Fibroblast of the aortic adventitia (primary cell): Measurements from ENCODE around the gene NUP50. TPM values are rescaled to one million over a fixed set of nuclear protein-coding genes. Genes with fewer than 3 reads are reported as not detected.

Experiments
- DNase-seq: peaks from one replicate; pipeline ENCODE4 v3.0.0-alpha.2; 2010; ENCODE audit warnings: low read depth
- H3K4me3 ChIP-seq: 2 replicates; pipeline ENCODE4 v1.5.1; 2011; ENCODE audit warnings: low read depth, mild to moderate bottlenecking, control low read depth, low read length, moderate library complexity
- total RNA-seq: library from RNA; depleted of rRNA; stranded (reverse); fragments of >200 nt; gene quantifications from 2 replicates; pipeline ENCODE4 v1.2.3, GENCODE V29; 2012; ENCODE audit warnings: low replicate concordance
- TF ChIP-seq, protein P1 (sequence below): IDR thresholded peaks from 2 replicates; pipeline ENCODE4 v1.5.1; 2011; ENCODE audit warnings: mild to moderate bottlenecking, low read length, control low read depth, inconsistent platforms; ENCODE audit not compliant: insufficient read depth

Gene NUP50
- total RNA-seq, 1 donor = 61.6 TPM

DNA sequence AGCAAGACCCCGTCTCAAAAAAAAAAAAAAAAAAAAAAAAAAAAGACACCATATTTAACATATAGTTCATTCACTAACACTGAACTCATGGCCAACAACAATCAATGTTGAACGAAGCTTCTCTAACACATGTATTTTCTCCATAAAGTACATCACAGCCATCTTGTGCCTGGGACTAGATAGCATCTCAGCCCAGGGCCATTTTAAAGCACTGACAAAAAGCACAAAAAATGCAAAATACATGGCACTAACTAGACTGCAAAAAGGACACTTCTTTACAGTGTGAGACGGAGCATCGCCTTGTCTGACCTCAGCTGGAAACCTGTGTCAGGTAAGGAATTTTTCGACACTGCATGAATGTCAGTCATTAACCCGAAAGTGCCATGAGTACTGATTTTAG, 53.6 kb downstream of the NUP50 start:
- TF ChIP-seq, protein P1, sequence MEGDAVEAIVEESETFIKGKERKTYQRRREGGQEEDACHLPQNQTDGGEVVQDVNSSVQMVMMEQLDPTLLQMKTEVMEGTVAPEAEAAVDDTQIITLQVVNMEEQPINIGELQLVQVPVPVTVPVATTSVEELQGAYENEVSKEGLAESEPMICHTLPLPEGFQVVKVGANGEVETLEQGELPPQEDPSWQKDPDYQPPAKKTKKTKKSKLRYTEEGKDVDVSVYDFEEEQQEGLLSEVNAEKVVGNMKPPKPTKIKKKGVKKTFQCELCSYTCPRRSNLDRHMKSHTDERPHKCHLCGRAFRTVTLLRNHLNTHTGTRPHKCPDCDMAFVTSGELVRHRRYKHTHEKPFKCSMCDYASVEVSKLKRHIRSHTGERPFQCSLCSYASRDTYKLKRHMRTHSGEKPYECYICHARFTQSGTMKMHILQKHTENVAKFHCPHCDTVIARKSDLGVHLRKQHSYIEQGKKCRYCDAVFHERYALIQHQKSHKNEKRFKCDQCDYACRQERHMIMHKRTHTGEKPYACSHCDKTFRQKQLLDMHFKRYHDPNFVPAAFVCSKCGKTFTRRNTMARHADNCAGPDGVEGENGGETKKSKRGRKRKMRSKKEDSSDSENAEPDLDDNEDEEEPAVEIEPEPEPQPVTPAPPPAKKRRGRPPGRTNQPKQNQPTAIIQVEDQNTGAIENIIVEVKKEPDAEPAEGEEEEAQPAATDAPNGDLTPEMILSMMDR = no peak
- H3K4me3 ChIP-seq = no peak overlapping the region
- no peak for DNase-seq

DNA sequence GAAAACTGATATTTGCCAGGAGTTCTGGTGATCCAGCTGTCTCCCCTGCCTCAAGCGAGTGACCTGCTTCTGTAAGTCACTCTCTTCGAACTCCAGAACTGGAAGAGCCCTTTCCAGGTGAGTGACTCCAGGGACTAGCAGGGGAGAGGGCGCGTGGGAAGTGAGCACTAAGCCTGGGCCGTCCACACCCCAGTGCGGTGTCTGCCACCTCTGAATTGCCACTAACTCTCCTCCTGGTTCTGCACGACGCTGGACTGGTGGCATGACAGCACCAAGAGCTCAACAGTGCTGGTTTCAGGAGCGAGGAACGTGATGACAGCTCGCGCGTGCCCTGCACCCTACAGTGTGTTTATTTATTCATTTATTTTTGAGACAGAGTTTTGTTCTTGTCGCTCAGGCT, 54.1 kb downstream of the NUP50 start:
- TF ChIP-seq, protein P1 = no peak
- no peak for DNase-seq

GRCh38 chr22:45218976-45219375, 55.3 kb downstream of the NUP50 start:
- TF ChIP-seq, protein P1 = no peak
- H3K4me3 ChIP-seq = no peak overlapping the region
- DNase-seq = no peak

More for the DNA sequence above, 54.1 kb downstream of the NUP50 start:
- no peak overlapping the region for H3K4me3 ChIP-seq

DNA sequence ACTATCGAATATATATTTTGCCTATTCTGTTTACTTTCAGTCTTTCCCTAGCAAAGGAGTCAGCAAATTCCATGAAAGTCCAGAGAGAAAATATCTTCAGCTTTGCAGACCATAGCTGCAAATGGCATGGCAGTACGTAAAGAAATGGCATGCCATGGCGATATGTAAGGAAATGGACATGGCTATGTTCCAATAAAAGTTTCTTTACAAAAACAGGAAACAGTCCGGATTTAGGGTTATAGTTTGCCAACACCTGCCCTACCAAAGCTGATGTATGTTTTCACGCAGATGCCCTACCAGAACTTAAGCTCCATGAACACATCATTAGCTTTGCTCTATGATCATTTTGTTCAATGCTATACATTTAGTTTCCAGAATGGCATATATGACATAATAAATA, 57.5 kb downstream of the NUP50 start:
- TF ChIP-seq, protein P1 = no peak

GRCh38 chr22:45223304-45224117, 59.8 kb downstream of the NUP50 start:
- TF ChIP-seq, protein P1 = no peak
- DNase-seq = no peak
- H3K4me3 ChIP-seq = no peak overlapping the region

More for the DNA sequence above, 57.5 kb downstream of the NUP50 start:
- H3K4me3 ChIP-seq = no peak overlapping the region
- DNase-seq = no peak

DNA sequence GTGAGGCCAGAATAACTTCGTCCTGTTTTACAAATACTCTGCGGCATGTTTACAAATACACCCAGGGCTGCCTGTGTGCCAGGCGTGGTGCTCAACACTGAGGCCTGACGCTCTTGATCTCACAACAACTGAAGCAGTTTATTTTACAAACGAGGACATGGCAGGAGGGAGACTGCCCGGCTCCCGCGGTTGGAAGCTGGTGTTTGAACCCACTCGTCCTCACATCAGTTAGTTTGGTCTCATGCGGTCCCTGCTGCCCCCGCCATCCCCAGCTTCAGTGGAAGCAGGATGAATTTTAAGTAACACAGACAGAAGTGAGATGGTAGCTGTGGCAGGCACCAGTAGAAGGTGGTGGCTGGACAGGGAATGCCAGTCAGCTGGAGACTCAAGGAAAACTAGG, 60.6 kb downstream of the NUP50 start:
- no peak for DNase-seq
- no peak overlapping the region for H3K4me3 ChIP-seq
- TF ChIP-seq, protein P1 = no peak
